Neutrophil (primary cell): ENCODE data around the gene FEN1.

Experiments used
- H3K27ac ChIP-seq: fragments of 200-600 bp; sonication (generic); 2 replicates; pipeline ENCODE4 v1.5.1; 2016; ENCODE audit warnings: mild to moderate bottlenecking, moderate library complexity
- H3K27me3 ChIP-seq: fragments of 200-600 bp; sonication (generic); 2 replicates; pipeline ENCODE4 v1.6.0; 2016; ENCODE audit warnings: mild to moderate bottlenecking
- H3K36me3 ChIP-seq: fragments of 200-600 bp; sonication (generic); 2 replicates; pipeline ENCODE4 v1.5.1; 2017
- H3K4me1 ChIP-seq, 2 experiments: fragments of 200-600 bp in 1 of 2; sonication (generic) in 1 of 2; 1 replicate in 1 of 2; 2 replicates in 1 of 2; pipeline versions ENCODE4 v1.5.1 to v1.6.1; 2013 to 2016; ENCODE audit warnings: low read depth in 1 of 2, low read length in 1 of 2, mild to moderate bottlenecking in 1 of 2, moderate library complexity in 1 of 2; ENCODE audit not compliant: control insufficient read depth in 1 of 2, insufficient read depth in 1 of 2
- H3K4me3 ChIP-seq, 2 experiments: fragments of 200-600 bp in 1 of 2; sonication (generic) in 1 of 2; 1 replicate in 1 of 2; 2 replicates in 1 of 2; pipeline ENCODE4 v1.5.1; 2013 to 2016; ENCODE audit warnings: low read depth in 1 of 2, low read length in 1 of 2, mild to moderate bottlenecking in 1 of 2, moderate library complexity in 1 of 2
- H3K9me3 ChIP-seq: fragments of 200-600 bp; sonication (generic); 2 replicates; pipeline ENCODE4 v1.5.1; 2016
- CTCF ChIP-seq: fragments of 200-600 bp; sonication (generic); IDR thresholded peaks from 2 replicates; pipeline ENCODE4 v1.5.1; 2016; ENCODE audit warnings: antibody characterized with exemption

FEN1 gene

GRCh38 chr11:61792310-61793082, at the start of gene FEN1, which contains the start of gene TMEM258:
Gene FEN1 (plus strand): TSS chr11:61792911. CDS start chr11:61795362, 2,451 bp downstream.
Gene TMEM258 (minus strand): TSS chr11:61792599. CDS start chr11:61792558, 41 bp downstream.
- peaks cover 29% of the 10 kb centered on the region for H3K36me3 ChIP-seq
- peaks cover 15 to 18% of the 10 kb centered on the region in 2 experiments for H3K4me1 ChIP-seq
- no peaks in the 10 kb centered on the region for H3K9me3 ChIP-seq
- H3K27ac ChIP-seq = peak within 1 kb of the TSS; percentile 94
- H3K4me3 ChIP-seq = peak within 1 kb of the TSS; percentile 73 to 89
- no peaks in the 10 kb centered on the region for H3K27me3 ChIP-seq
- TF ChIP-seq CTCF = peak; percentile 57

- no peak for TF ChIP-seq CTCF
- Histone ChIP-seq H3K4me1 (peaks cover 4 to 8% of the 10 kb centered on the region in 2 experiments), H3K27me3 (peaks cover 9% of the 10 kb centered on the region), H3K9me3 (no peaks in the 10 kb centered on the region), H3K27ac (no peak overlapping the region), H3K4me3 (no peak overlapping the region), H3K36me3 (no peaks in the 10 kb centered on the region)
These were observed 49.1 kb upstream of the FEN1 start for GRCh38 chr11:61743486-61744095.

- no peak overlapping the region for H3K27ac ChIP-seq
- no peaks in the 10 kb centered on the region for H3K9me3 ChIP-seq
- peaks cover 15% of the 10 kb centered on the region for H3K27me3 ChIP-seq
- no peak for TF ChIP-seq CTCF
- H3K4me1 ChIP-seq = peaks cover 4 to 8% of the 10 kb centered on the region in 2 experiments
- no peaks in the 10 kb centered on the region for H3K36me3 ChIP-seq
- no peak overlapping the region for H3K4me3 ChIP-seq
These were observed 48.5 kb upstream of the FEN1 start for GRCh38 chr11:61744181-61744580.

- no peak for TF ChIP-seq CTCF
- Histone ChIP-seq H3K27me3 (peaks cover 20% of the 10 kb centered on the region), H3K36me3 (no peaks in the 10 kb centered on the region), H3K27ac (no peak overlapping the region), H3K9me3 (no peaks in the 10 kb centered on the region), H3K4me1 (peaks cover 4 to 8% of the 10 kb centered on the region in 2 experiments), H3K4me3 (no peak overlapping the region)
These were observed 48.0 kb upstream of the FEN1 start for GRCh38 chr11:61744609-61745156.

- Histone ChIP-seq H3K4me3 (no peak overlapping the region), H3K9me3 (no peaks in the 10 kb centered on the region), H3K4me1 (peaks cover 4 to 8% of the 10 kb centered on the region in 2 experiments), H3K27me3 (peaks cover 32% of the 10 kb centered on the region), H3K27ac (no peak overlapping the region), H3K36me3 (no peaks in the 10 kb centered on the region)
- TF ChIP-seq CTCF = no peak
These were observed 46.8 kb upstream of the FEN1 start for GRCh38 chr11:61745781-61746441.
